WERI-Rb-1 (cell line): ENCODE data around the gene CD33.
"Not testable (repeated sequence)": the region's sequence is repeated elsewhere in the genome, so short reads cannot be mapped to it uniquely, and the experiment has no call there.

Experiments
- DNase-seq: peaks from one replicate; pipeline ENCODE4 v3.0.0-alpha.2; 2020
- H3K27ac ChIP-seq: fragments of 250-450 bp; sonication (Bioruptor Pico); 2 replicates; pipeline ENCODE4 v1.5.1; 2020; ENCODE audit warnings: mild to moderate bottlenecking, moderate library complexity
- H3K27me3 ChIP-seq: fragments of 250-450 bp; sonication (Bioruptor Pico); 2 replicates; pipeline ENCODE4 v1.5.1; 2021; ENCODE audit warnings: mild to moderate bottlenecking, low read depth, moderate library complexity; ENCODE audit not compliant: insufficient read depth, severe bottlenecking
- H3K36me3 ChIP-seq: fragments of 250-450 bp; sonication (Bioruptor Pico); 2 replicates; pipeline ENCODE4 v1.5.1; 2020; ENCODE audit warnings: mild to moderate bottlenecking, moderate library complexity
- H3K4me3 ChIP-seq: 2 replicates; pipeline ENCODE4 v1.5.1; 2011; ENCODE audit warnings: low read depth, mild to moderate bottlenecking, control low read depth, low read length
- H3K9me3 ChIP-seq: fragments of 250-450 bp; sonication (Bioruptor Pico); 2 replicates; pipeline ENCODE4 v1.5.1; 2021; ENCODE audit warnings: mild to moderate bottlenecking, moderate library complexity; ENCODE audit not compliant: severe bottlenecking
- TF ChIP-seq, protein P1 (sequence below): IDR thresholded peaks from 2 replicates; pipeline ENCODE4 v1.5.1; 2011; ENCODE audit warnings: low read depth, mild to moderate bottlenecking, control low read depth, inconsistent platforms, low read length

CD33 gene

DNA sequence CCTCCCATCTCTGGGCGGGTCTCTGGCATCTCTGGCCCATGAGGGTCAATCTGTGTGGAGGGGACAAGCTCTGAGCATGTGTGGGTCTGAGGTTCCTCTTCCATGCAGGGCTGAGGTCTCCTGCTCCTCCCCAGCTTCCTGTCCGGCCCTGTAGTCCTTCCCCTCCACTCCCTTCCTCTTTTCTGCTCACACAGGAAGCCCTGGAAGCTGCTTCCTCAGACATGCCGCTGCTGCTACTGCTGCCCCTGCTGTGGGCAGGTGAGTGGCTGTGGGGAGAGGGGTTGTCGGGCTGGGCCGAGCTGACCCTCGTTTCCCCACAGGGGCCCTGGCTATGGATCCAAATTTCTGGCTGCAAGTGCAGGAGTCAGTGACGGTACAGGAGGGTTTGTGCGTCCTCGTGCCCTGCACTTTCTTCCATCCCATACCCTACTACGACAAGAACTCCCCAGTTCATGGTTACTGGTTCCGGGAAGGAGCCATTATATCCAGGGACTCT is at the start of gene CD33:
CD33 (plus strand) TSS at position 183 of the 496 bp plus-strand sequence; CDS start at position 222, 39 bp downstream.
- H3K27me3 ChIP-seq: peaks cover 77% of the 10 kb centered on the region
- not testable (repeated sequence) for H3K27ac ChIP-seq, H3K9me3 ChIP-seq, H3K4me3 ChIP-seq, DNase-seq, H3K36me3 ChIP-seq

DNA sequence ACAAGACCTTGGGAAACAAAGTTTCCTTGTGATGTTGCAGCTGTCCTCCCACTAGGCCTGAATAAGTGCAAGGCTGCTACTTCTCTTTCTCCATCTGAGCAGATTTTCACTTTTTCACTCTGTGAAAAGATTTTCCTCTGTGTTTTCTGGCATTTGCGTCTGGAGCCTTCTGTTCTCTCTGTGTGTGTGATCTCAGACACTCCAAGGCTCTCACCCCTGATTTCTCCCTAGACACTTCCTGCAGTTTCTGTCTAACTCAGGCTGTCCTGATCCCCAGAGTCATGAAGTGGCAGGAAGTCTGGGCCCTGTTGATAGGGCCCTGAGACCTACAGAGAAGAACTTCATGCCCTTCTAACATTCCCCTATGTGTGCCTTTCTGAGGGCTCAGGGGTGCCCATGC is 45.6 kb upstream of the CD33 start:
- no peak overlapping the region for H3K4me3 ChIP-seq
- peaks cover 74% of the 10 kb centered on the region for H3K27me3 ChIP-seq
- no peak for DNase-seq
- no peak overlapping the region for H3K27ac ChIP-seq
- TF ChIP-seq, protein P1, sequence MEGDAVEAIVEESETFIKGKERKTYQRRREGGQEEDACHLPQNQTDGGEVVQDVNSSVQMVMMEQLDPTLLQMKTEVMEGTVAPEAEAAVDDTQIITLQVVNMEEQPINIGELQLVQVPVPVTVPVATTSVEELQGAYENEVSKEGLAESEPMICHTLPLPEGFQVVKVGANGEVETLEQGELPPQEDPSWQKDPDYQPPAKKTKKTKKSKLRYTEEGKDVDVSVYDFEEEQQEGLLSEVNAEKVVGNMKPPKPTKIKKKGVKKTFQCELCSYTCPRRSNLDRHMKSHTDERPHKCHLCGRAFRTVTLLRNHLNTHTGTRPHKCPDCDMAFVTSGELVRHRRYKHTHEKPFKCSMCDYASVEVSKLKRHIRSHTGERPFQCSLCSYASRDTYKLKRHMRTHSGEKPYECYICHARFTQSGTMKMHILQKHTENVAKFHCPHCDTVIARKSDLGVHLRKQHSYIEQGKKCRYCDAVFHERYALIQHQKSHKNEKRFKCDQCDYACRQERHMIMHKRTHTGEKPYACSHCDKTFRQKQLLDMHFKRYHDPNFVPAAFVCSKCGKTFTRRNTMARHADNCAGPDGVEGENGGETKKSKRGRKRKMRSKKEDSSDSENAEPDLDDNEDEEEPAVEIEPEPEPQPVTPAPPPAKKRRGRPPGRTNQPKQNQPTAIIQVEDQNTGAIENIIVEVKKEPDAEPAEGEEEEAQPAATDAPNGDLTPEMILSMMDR: no peak
- H3K9me3 ChIP-seq: no peaks in the 10 kb centered on the region
- H3K36me3 ChIP-seq: no peaks in the 10 kb centered on the region

DNA sequence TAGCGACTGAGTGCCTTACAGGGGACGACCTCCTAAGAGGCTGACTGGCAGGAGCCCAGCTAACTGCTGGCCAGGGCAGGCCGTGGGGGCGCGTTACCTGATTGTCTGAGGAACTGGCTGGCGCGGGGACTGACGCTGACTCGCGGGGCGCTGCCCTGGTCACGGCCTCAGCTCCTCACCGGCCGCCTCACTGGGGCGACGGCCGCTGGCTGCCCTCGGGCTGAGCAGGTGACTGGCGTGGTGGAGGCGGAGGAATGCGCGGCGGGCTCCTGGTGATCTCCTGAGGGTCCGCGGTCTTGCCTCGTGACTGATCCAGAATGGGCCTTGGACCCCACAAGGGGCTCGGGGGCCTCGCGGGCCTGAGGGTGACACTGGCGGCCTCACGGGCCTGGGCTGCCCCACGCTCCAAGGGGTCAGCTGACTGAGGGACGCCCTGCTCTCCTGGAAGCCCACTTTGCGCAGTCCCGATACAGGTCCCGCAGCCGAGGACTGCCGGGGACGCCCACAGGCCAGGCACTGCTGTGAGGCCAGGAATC is 43.4 kb upstream of the CD33 start:
- Histone ChIP-seq H3K9me3 (no peaks in the 10 kb centered on the region), H3K27me3 (peaks cover 74% of the 10 kb centered on the region), H3K36me3 (no peaks in the 10 kb centered on the region), H3K27ac (no peak overlapping the region), H3K4me3 (no peak overlapping the region)
- no peak for DNase-seq
- TF ChIP-seq, protein P1: no peak

DNA sequence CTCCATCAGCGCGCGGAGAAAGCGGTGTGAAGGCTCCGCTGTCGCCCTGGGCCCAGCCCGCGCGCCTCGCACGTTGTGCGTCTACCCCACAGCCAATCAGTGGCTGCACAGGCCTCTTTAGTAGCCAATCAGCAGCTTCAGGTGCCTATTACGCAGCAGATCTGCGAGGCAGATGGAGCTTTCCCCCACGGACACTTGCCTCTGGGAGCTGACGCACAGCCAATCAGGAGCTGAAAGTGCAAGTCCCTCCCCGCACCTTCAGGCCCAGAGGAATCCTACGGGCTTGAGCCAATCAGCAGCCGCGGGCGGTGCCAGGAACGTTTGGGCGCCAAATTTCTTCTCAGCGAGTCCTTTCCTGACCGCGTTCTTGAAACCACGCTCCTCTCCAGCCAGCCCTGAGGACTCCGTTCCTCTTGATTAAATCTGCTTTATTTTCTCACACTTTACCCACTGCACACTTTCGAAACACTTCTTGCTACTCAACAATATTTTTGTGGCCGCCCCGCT is 42.9 kb upstream of the CD33 start:
- TF ChIP-seq, protein P1: no peak
- no peaks in the 10 kb centered on the region for H3K36me3 ChIP-seq
- no peak for DNase-seq

DNA sequence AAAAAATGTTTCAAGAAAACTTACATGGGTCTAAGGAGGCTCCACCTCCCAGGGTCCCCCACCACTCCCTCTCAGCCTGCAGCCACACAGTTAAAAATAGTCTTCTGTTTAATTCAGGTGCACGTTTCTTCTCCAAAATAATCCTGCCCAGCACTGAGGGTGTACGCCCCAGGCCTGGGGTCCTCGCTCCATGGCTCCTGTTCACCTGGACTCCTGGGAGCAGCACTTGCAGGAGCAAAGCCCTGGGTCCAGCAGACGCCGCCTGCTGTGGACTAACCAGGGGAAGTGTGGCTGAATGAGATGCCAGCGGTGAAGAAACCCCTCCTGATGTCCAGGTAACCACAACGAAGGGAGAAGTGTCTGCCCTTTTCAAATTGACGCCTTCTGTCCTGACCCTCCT is 41.3 kb upstream of the CD33 start:
- Histone ChIP-seq H3K36me3 (no peaks in the 10 kb centered on the region), H3K27ac (no peak overlapping the region), H3K9me3 (no peaks in the 10 kb centered on the region), H3K27me3 (peaks cover 74% of the 10 kb centered on the region), H3K4me3 (no peak overlapping the region)
- TF ChIP-seq, protein P1: no peak
- DNase-seq: no peak

More for the DNA sequence above, 42.9 kb upstream of the CD33 start:
- Histone ChIP-seq H3K27me3 (peaks cover 72% of the 10 kb centered on the region), H3K27ac (no peak overlapping the region), H3K4me3 (no peak overlapping the region), H3K9me3 (no peaks in the 10 kb centered on the region)

DNA sequence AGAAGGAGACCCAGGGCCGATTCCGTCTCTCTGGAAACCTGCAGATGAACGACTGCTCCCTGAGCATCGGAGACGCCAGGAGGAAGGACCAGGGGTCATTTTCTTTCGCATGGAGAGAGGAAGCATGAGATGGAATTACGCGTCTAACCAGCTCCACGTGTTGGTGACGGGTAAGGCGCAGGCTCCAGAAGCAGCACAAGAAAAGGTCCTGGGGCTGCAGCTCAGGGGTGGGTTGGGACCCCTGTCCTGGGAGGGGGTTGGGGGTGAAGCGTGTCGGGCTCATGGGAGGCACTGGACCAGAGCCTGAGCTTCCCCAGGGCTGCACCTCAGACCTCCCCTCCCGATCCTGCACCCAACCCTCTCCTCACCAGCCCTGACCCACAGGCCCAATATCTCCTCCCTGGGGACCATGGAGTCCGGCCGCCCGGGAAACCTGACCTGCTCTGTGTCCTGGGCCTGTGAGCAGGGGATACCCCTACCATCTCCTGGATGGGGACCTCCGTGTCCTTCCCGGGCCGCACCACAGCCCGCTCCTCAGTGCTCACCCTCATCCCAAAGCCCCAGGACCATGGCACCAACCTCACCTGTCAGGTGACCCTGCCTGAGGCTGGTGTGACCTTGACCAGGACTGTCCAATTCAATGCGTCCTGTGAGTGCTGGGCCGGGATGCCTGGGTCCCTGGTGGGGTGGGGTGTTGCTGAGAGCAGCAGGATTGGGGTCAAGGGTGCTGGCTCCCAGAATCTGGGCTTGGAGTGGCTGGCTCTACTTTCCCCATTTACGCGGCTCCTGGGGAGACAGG is 39.6 kb upstream of the CD33 start:
- no peaks in the 10 kb centered on the region for H3K9me3 ChIP-seq
- no peak for DNase-seq
- TF ChIP-seq, protein P1: no peak
- no peak overlapping the region for H3K4me3 ChIP-seq
- H3K36me3 ChIP-seq: no peaks in the 10 kb centered on the region
- no peak overlapping the region for H3K27ac ChIP-seq
- peaks cover 75% of the 10 kb centered on the region for H3K27me3 ChIP-seq
